Tibial artery (tissue), 4 donors: ENCODE measurements around the gene HMCN2.

ENCODE experiments used
- DNase-seq, 2 donors: peaks; one replicate each; pipeline ENCODE4 v3.0.0-alpha.2; 2019
- H3K27ac ChIP-seq, 2 donors: fragments of 200-600 bp; sonication (generic) in 1 of 2; 1 replicate in 1 of 2; 2 replicates in 1 of 2; pipeline ENCODE4 v1.5.1; 2018 to 2019; ENCODE audit warnings: mild to moderate bottlenecking in 1 of 2
- H3K27me3 ChIP-seq, 2 donors: fragments of 200-600 bp; sonication (generic) in 1 of 2; one replicate each; pipeline versions ENCODE4 v1.5.1 to v1.6.0; 2016 to 2019
- H3K36me3 ChIP-seq, 3 donors: fragments of 200-600 bp; sonication (generic) in 2 of 3; one replicate each; pipeline ENCODE4 v1.5.1; 2016 to 2019; ENCODE audit warnings: mild to moderate bottlenecking in 2 of 3
- H3K4me1 ChIP-seq, 4 donors: fragments of 200-600 bp; sonication (generic) in 2 of 4; 1 replicate in 3 of 4; 2 replicates in 1 of 4; pipeline ENCODE4 v1.5.1; 2016 to 2019
- H3K4me3 ChIP-seq, 2 donors: fragments of 200-600 bp; sonication (generic) in 1 of 2; 1 replicate in 1 of 2; 2 replicates in 1 of 2; pipeline ENCODE4 v1.5.1; 2018 to 2019; ENCODE audit warnings: mild to moderate bottlenecking in 2 of 2
- H3K9me3 ChIP-seq, 3 donors: fragments of 200-600 bp; sonication (generic) in 1 of 3; one replicate each; pipeline ENCODE4 v1.5.1; 2016 to 2019
- CTCF ChIP-seq, 2 experiments: fragments of 200-600 bp in 1 of 2; fragments of 450-650 bp in 1 of 2; IDR thresholded peaks; one replicate each; pipeline ENCODE4 v1.5.1; 2017 to 2019; ENCODE audit warnings: antibody characterized with exemption in 2 of 2, mild to moderate bottlenecking in 1 of 2, moderate library complexity in 1 of 2
- intact Hi-C: fragments of 100-400 bp; cut with DNase I; formaldehyde crosslinking; loops from one replicate; pipeline ENCODE4 v1.15.0; 2023; ENCODE audit warnings: low total_unique reads

HMCN2 gene

GRCh38 chr9:130468566-130468965, 203.0 kb downstream of the HMCN2 start:
- Histone ChIP-seq H3K27ac (no peak overlapping the region), H3K9me3 (no peaks in the 10 kb centered on the region), H3K27me3 (no peaks in the 10 kb centered on the region), H3K4me1 (no peaks in the 10 kb centered on the region), H3K36me3 (peaks cover 0 to 84% (median 61%) of the 10 kb centered on the region in 3 donors), H3K4me3 (no peak overlapping the region)
- TF ChIP-seq CTCF (IDR thresholded peaks at IDR 0.05), result no peak
- no peak for DNase-seq
- intact Hi-C loops, result no loop called here

- DNase-seq, result no peak
- no peaks in the 10 kb centered on the region for H3K4me1 ChIP-seq
- intact Hi-C loops, result no loop called here
- H3K9me3 ChIP-seq, result no peaks in the 10 kb centered on the region
- no peaks in the 10 kb centered on the region for H3K27me3 ChIP-seq
- no peak for TF ChIP-seq CTCF (IDR thresholded peaks at IDR 0.05)
- H3K4me3 ChIP-seq, result no peak overlapping the region
- H3K36me3 ChIP-seq, result peaks cover 0 to 81% (median 59%) of the 10 kb centered on the region in 3 donors
- H3K27ac ChIP-seq, result no peak overlapping the region
These were observed 204.7 kb downstream of the HMCN2 start for GRCh38 chr9:130470269-130470668.

GRCh38 chr9:130470950-130471349, 205.4 kb downstream of the HMCN2 start:
- DNase-seq, result no peak
- TF ChIP-seq CTCF (IDR thresholded peaks at IDR 0.05), result no peak
- H3K27me3 ChIP-seq, result no peaks in the 10 kb centered on the region
- no peaks in the 10 kb centered on the region for H3K9me3 ChIP-seq
- H3K36me3 ChIP-seq, result peaks cover 0 to 79% (median 52%) of the 10 kb centered on the region in 3 donors
- no peak overlapping the region for H3K27ac ChIP-seq
- no peak overlapping the region for H3K4me3 ChIP-seq
- H3K4me1 ChIP-seq, result no peaks in the 10 kb centered on the region
- intact Hi-C loops, result no loop called here

GRCh38 chr9:130471411-130472183, 206.0 kb downstream of the HMCN2 start:
- DNase-seq, result no peak
- intact Hi-C loops, result no loop called here
- H3K9me3 ChIP-seq, result no peaks in the 10 kb centered on the region
- H3K4me1 ChIP-seq, result no peaks in the 10 kb centered on the region
- no peak for TF ChIP-seq CTCF (IDR thresholded peaks at IDR 0.05)
- no peak overlapping the region for H3K27ac ChIP-seq
- H3K36me3 ChIP-seq, result peaks cover 0 to 79% (median 47%) of the 10 kb centered on the region in 3 donors
- no peak overlapping the region for H3K4me3 ChIP-seq
- no peaks in the 10 kb centered on the region for H3K27me3 ChIP-seq

GRCh38 chr9:130472184-130472705, 206.7 kb downstream of the HMCN2 start:
- Histone ChIP-seq H3K4me3 (no peak overlapping the region), H3K27ac (no peak overlapping the region), H3K27me3 (no peaks in the 10 kb centered on the region), H3K4me1 (no peaks in the 10 kb centered on the region), H3K36me3 (peaks cover 0 to 79% (median 47%) of the 10 kb centered on the region in 3 donors), H3K9me3 (no peaks in the 10 kb centered on the region)
- TF ChIP-seq CTCF (IDR thresholded peaks at IDR 0.05), result no peak
- no peak for DNase-seq
- intact Hi-C loops, result no loop called here
